H1 (cell line): ENCODE data around the gene CASKIN2. TPM values are rescaled to one million over a fixed set of nuclear protein-coding genes. Genes with fewer than 3 reads are reported as not detected.

ENCODE experiments used
- CTCF ChIA-PET: fragments of 300-600 bp; sonication (Branson Sonifier 250); formaldehyde crosslinking; loops from one replicate; lab custom pipeline; 2021; ENCODE audit not compliant: partially characterized antibody; lab: Charles Lee
- POLR2A ChIA-PET: fragments of 300-600 bp; sonication (Branson Sonifier 250); formaldehyde crosslinking; loops from one replicate; lab custom pipeline; 2021; ENCODE audit warnings: inconsistent platforms; ENCODE audit not compliant: partially characterized antibody; lab: Charles Lee
- DNase-seq, 2 experiments: peaks; one replicate each; pipeline versions ENCODE4 v3.0.0 to v3.0.0-alpha.2; 2010 to 2022; ENCODE audit warnings: low spot score in 2 of 2, low read depth in 1 of 2, mixed read lengths in 1 of 2
- FAIRE-seq: peaks from 2 replicates; lab custom pipeline; 2011; peaks lifted over from hg19 to GRCh38; lab: Jason Lieb, UNC
- H2AFZ ChIP-seq: 2 replicates; pipeline ENCODE4 v1.8.1; 2012; ENCODE audit warnings: low read length, inconsistent platforms
- H2AK5ac ChIP-seq: 2 replicates; pipeline ENCODE4 v1.6.1; 2013; ENCODE audit warnings: low read depth, low read length
- H2BK120ac ChIP-seq: replicated peaks from 2 replicates; pipeline ENCODE3; 2013; ENCODE audit warnings: low read depth, low read length, inconsistent platforms
- H2BK12ac ChIP-seq: 2 replicates; pipeline ENCODE4 v1.6.1; 2013; ENCODE audit warnings: low read depth, low read length
- H2BK15ac ChIP-seq: 2 replicates; pipeline ENCODE4 v1.6.1; 2013; ENCODE audit warnings: low read length
- H2BK20ac ChIP-seq: 2 replicates; pipeline ENCODE4 v1.6.1; 2013; ENCODE audit warnings: low read length
- H2BK5ac ChIP-seq: 2 replicates; pipeline ENCODE4 v1.6.1; 2013; ENCODE audit warnings: low read depth, low read length
- H3K14ac ChIP-seq: 2 replicates; pipeline ENCODE4 v1.6.1; 2013; ENCODE audit warnings: inconsistent platforms; ENCODE audit not compliant: insufficient read length
- H3K18ac ChIP-seq: 2 replicates; pipeline ENCODE4 v1.6.1; 2013; ENCODE audit warnings: low read length; ENCODE audit errors: extremely low read depth
- H3K23ac ChIP-seq: 2 replicates; pipeline ENCODE4 v1.6.1; 2013; ENCODE audit warnings: inconsistent platforms; ENCODE audit not compliant: insufficient read length
- H3K23me2 ChIP-seq: 2 replicates; pipeline ENCODE4 v1.6.1; 2013; ENCODE audit warnings: low read depth, low read length
- H3K27ac ChIP-seq: 2 replicates; pipeline ENCODE4 v1.6.1; 2011; ENCODE audit warnings: low read depth, low read length, inconsistent platforms
- H3K27me3 ChIP-seq, 4 experiments: replicated peaks in 1 of 4; 1 replicate in 1 of 4; 2 replicates in 3 of 4; pipeline versions ENCODE4 v1.6.1 to v1.8.1; 2011 to 2013; ENCODE audit warnings: low read length in 3 of 4, mild to moderate bottlenecking in 3 of 4, inconsistent platforms in 2 of 4, mixed read lengths in 2 of 4, moderate library complexity in 1 of 4; ENCODE audit not compliant: control insufficient read depth in 3 of 4, insufficient read depth in 3 of 4; ENCODE audit errors: extremely low read depth in 1 of 4
- H3K36me3 ChIP-seq, 4 experiments: 2 replicates each; pipeline versions ENCODE4 v1.6.1 to v1.8.1; 2011 to 2013; ENCODE audit warnings: mild to moderate bottlenecking in 4 of 4, low read length in 3 of 4, moderate library complexity in 2 of 4, control low read depth in 1 of 4, inconsistent platforms in 1 of 4; ENCODE audit not compliant: insufficient read depth in 4 of 4, control insufficient read depth in 2 of 4
- H3K4ac ChIP-seq: replicated peaks from 2 replicates; pipeline ENCODE3; 2013; ENCODE audit warnings: low read length, low read depth, mixed read lengths, inconsistent platforms; ENCODE audit not compliant: insufficient read length
- H3K4me1 ChIP-seq, 4 experiments: replicated peaks in 1 of 4; 1 replicate in 1 of 4; 2 replicates in 3 of 4; pipeline versions ENCODE4 v1.6.1 to v1.8.1; 2011 to 2013; ENCODE audit warnings: low read length in 3 of 4, inconsistent platforms in 2 of 4, mixed read lengths in 1 of 4; ENCODE audit not compliant: insufficient read depth in 4 of 4, control insufficient read depth in 3 of 4
- H3K4me2 ChIP-seq, 2 experiments: 2 replicates each; pipeline versions ENCODE4 v1.6.1 to v1.8.1; 2011 to 2013; ENCODE audit warnings: low read depth in 2 of 2, low read length in 2 of 2, control low read depth in 1 of 2, inconsistent platforms in 1 of 2, mild to moderate bottlenecking in 1 of 2; ENCODE audit not compliant: insufficient read depth in 1 of 2
- H3K4me3 ChIP-seq, 4 experiments: fragments of 200-600, 300-600 bp in 1 of 4; sonication (generic), shearing (Covaris generic), sonication (Bioruptor Twin) in 1 of 4; 2 replicates each; pipeline versions ENCODE4 v1.5.1 to v1.8.1; 2011 to 2016; ENCODE audit warnings: low read length in 4 of 4, low read depth in 3 of 4, control low read depth in 2 of 4, inconsistent platforms in 2 of 4, mild to moderate bottlenecking in 2 of 4, mixed read lengths in 1 of 4, moderate library complexity in 1 of 4; ENCODE audit not compliant: insufficient read depth in 2 of 4; ENCODE audit errors: extremely low read depth in 1 of 4
- H3K56ac ChIP-seq: replicated peaks from 2 replicates; pipeline ENCODE3; 2013; ENCODE audit warnings: low read depth, mild to moderate bottlenecking, mixed read lengths, low read length, inconsistent platforms; ENCODE audit not compliant: insufficient read length
- H3K79me1 ChIP-seq: 2 replicates; pipeline ENCODE4 v1.6.1; 2013; ENCODE audit warnings: low read depth, low read length, control low read depth
- H3K79me2 ChIP-seq, 2 experiments: 2 replicates each; pipeline versions ENCODE4 v1.6.1 to v1.8.1; 2012 to 2013; ENCODE audit warnings: low read length in 2 of 2, mild to moderate bottlenecking in 2 of 2, inconsistent platforms in 1 of 2; ENCODE audit not compliant: insufficient read depth in 2 of 2, control insufficient read depth in 1 of 2
- H3K9ac ChIP-seq, 4 experiments: replicated peaks in 1 of 4; 1 replicate in 1 of 4; 2 replicates in 3 of 4; pipeline versions ENCODE4 v1.6.1 to v1.8.1; 2011 to 2013; ENCODE audit warnings: low read depth in 3 of 4, low read length in 3 of 4, control low read depth in 2 of 4, mild to moderate bottlenecking in 2 of 4, moderate library complexity in 2 of 4, inconsistent platforms in 1 of 4; ENCODE audit errors: extremely low read depth in 1 of 4
- H3K9me3 ChIP-seq, 2 experiments: 2 replicates each; pipeline versions ENCODE4 v1.6.1 to v1.8.1; 2012 to 2013; ENCODE audit warnings: mild to moderate bottlenecking in 2 of 2, moderate library complexity in 2 of 2, control low read depth in 1 of 2, inconsistent platforms in 1 of 2, low read depth in 1 of 2, low read length in 1 of 2, mixed read lengths in 1 of 2; ENCODE audit not compliant: insufficient read depth in 2 of 2
- H4K20me1 ChIP-seq, 2 experiments: replicated peaks in 1 of 2; 2 replicates each; pipeline versions ENCODE3 to v1.8.1; 2011 to 2013; ENCODE audit warnings: inconsistent platforms in 2 of 2, low read length in 2 of 2, mild to moderate bottlenecking in 1 of 2; ENCODE audit not compliant: insufficient read depth in 2 of 2, control insufficient read depth in 1 of 2
- H4K5ac ChIP-seq: 2 replicates; pipeline ENCODE4 v1.6.1; 2013; ENCODE audit warnings: low read length, low read depth, mixed read lengths, inconsistent platforms; ENCODE audit not compliant: insufficient read length
- H4K8ac ChIP-seq: 2 replicates; pipeline ENCODE4 v1.8.0; 2013; ENCODE audit warnings: mild to moderate bottlenecking, moderate library complexity, low read length, inconsistent platforms; ENCODE audit not compliant: insufficient read depth; ENCODE audit errors: extremely low read depth
- H4K91ac ChIP-seq: replicated peaks from 2 replicates; pipeline ENCODE3; 2013; ENCODE audit warnings: low read length, mixed read lengths, inconsistent platforms; ENCODE audit not compliant: insufficient read length
- BRCA1 ChIP-seq: IDR thresholded peaks from 2 replicates; pipeline ENCODE4 v1.6.1; 2012; ENCODE audit warnings: low read depth, low read length, improper control_type of control experiment
- CTBP2 ChIP-seq: IDR thresholded peaks from 2 replicates; pipeline ENCODE4 v1.7.0; 2011; ENCODE audit warnings: borderline replicate concordance, mild to moderate bottlenecking, moderate library complexity, mixed read lengths, low read length; ENCODE audit not compliant: insufficient read depth, insufficient read length
- GTF2F1 ChIP-seq: IDR thresholded peaks from 2 replicates; pipeline ENCODE4 v1.6.1; 2012; ENCODE audit warnings: low read depth, low read length, improper control_type of control experiment, borderline replicate concordance
- MAX ChIP-seq: IDR thresholded peaks from 2 replicates; pipeline ENCODE4 v1.6.1; 2012; ENCODE audit warnings: inconsistent platforms
- NANOG ChIP-seq: IDR thresholded peaks from 2 replicates; pipeline ENCODE4 v1.6.1; 2011; ENCODE audit warnings: low read length, low read depth, mild to moderate bottlenecking, inconsistent platforms; ENCODE audit not compliant: insufficient read depth, poor library complexity, severe bottlenecking
- RAD21 ChIP-seq, 2 experiments: IDR thresholded peaks in 1 of 2; conservative IDR thresholded peaks in 1 of 2; 2 replicates each; pipeline ENCODE4 v1.6.1; 2011; ENCODE audit warnings: low read depth in 2 of 2, low read length in 2 of 2, improper control_type of control experiment in 1 of 2, inconsistent platforms in 1 of 2, mild to moderate bottlenecking in 1 of 2, moderate library complexity in 1 of 2
- RBBP5 ChIP-seq: IDR thresholded peaks from 2 replicates; pipeline ENCODE4 v1.7.1; 2012; ENCODE audit warnings: low read depth, mild to moderate bottlenecking, inconsistent platforms, low read length, moderate library complexity, borderline replicate concordance
- SIN3A ChIP-seq, 2 experiments: IDR thresholded peaks in 1 of 2; conservative IDR thresholded peaks in 1 of 2; 2 replicates each; pipeline ENCODE4 v1.6.1; 2011 to 2012; ENCODE audit warnings: low read length in 2 of 2, improper control_type of control experiment in 1 of 2, low read depth in 1 of 2, mild to moderate bottlenecking in 1 of 2
- WGBS, 2 experiments: shearing (Covaris generic) in 1 of 2; methylation state at CpG; one replicate each; pipeline versions ENCODE4 v1.1.6 to v1.1.7; 2013 to 2015; ENCODE audit warnings: low lambda C conversion rate in 2 of 2, mixed read lengths in 2 of 2, inconsistent platforms in 1 of 2, low coverage in 1 of 2, missing lambda C conversion rate in 1 of 2; ENCODE audit not compliant: insufficient replicate concordance in 2 of 2, insufficient coverage in 1 of 2, insufficient read length in 1 of 2; ENCODE audit errors: extremely low coverage in 1 of 2, missing lambda C conversion rate in 1 of 2; 5-methylcytosine and 5-hydroxymethylcytosine counted together
- polyA plus RNA-seq, 7 experiments: library from polyadenylated mRNA; depleted of rRNA in 3 of 7; stranded (reverse) in 5 of 7; unstranded in 2 of 7; fragments of >200 nt in 5 of 7; fragments of 200-250 nt in 2 of 7; gene quantifications; 1 replicate in 5 of 7; 2 replicates in 1 of 7; 4 replicates in 1 of 7; pipeline versions ENCODE4 v1.2.1 to v1.2.3, GENCODE V29; 2011 to 2013; ENCODE audit warnings: missing spikeins in 2 of 7, mixed read lengths in 2 of 7
- total RNA-seq: library from RNA; stranded (reverse); fragmentation: NEBNext Ultra II Directional; extraction: Animal tissue kit (Norgen Biotek cat#: 25700); gene quantifications from 2 replicates; pipeline ENCODE4 v1.2.1, GENCODE V29; 2021
- TF ChIP-seq, protein P1 (sequence below), 3 experiments: IDR thresholded peaks; 1 replicate in 2 of 3; 2 replicates in 1 of 3; pipeline versions ENCODE4 v1.5.1 to v1.6.1; 2011; ENCODE audit warnings: low read length in 3 of 3, mild to moderate bottlenecking in 3 of 3, inconsistent platforms in 2 of 3, low read depth in 1 of 3, moderate library complexity in 1 of 3; ENCODE audit not compliant: insufficient read depth in 1 of 3; ENCODE audit errors: control extremely low read depth in 1 of 3

The CASKIN2 gene
- total and polyA plus RNA-seq, 2 of the 8 experiments (the other 6 are each of a cell fraction or from before 2014, with no cell fraction given) = 6.7 to 32.3 TPM

DNA sequence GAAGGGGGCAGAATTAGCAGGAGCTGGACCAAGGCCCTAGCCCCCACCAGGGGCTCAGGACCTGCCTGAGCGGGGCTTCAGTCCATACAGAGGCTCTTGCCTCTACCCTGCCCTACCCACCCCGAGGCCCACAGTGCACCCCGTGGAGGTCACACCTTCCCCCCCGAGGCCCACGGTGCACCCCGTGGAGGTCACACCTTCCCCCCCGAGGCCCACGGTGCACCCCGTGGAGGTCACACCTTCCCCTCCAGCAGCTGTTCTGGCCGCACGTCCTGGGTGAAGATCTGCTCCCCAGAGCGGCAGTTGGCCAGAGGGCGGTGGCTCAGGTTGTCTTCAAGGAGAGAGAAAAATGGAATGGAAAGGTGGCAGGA, 11.4 kb downstream of the CASKIN2 start:
- H3K4me3 ChIP-seq = no peak overlapping the region
- H4K5ac ChIP-seq = no peak overlapping the region
- no peak overlapping the region for H3K23ac ChIP-seq
- no peak overlapping the region for H3K9ac ChIP-seq
- H3K4me2 ChIP-seq = no peak overlapping the region
- no peak overlapping the region for H2BK20ac ChIP-seq
- H3K79me1 ChIP-seq = no peaks in the 10 kb centered on the region
- H2BK5ac ChIP-seq = no peak overlapping the region
- H4K8ac ChIP-seq = no peak overlapping the region
- H2AK5ac ChIP-seq = no peak overlapping the region
- H3K14ac ChIP-seq = no peak overlapping the region
- WGBS, 2 experiments = 80% methylated on average over 7 of the region's 13 CpGs; no CpG with 5 or more reads in 1 of the 2 experiments
- H2BK120ac ChIP-seq = no peak overlapping the region
- H3K27ac ChIP-seq = no peak overlapping the region
- H2AFZ ChIP-seq = no peak overlapping the region
- peaks cover 0 to 2% (median 0%) of the 10 kb centered on the region in 4 experiments; a peak in 1 of 7 replicates for H3K4me1 ChIP-seq
- ChIA-PET POLR2A (interaction anchor here (0.5 to 2.1 kb wide), 8 partner anchors 10 to 92 kb away, joined by 3 to 8 read pairs (median 4); partner anchors contain the start of gene TSEN54), CTCF (interaction anchor here (0.7 to 8.2 kb wide), 20 partner anchors 9 to 1023 kb away, joined by 3 to 67 read pairs (median 5); partner anchors contain the start of genes TMEM94 and TSEN54)
- peaks cover 2 to 14% (median 10%) of the 10 kb centered on the region in 4 experiments; a peak in 6 of 8 replicates for H3K36me3 ChIP-seq
- no peak overlapping the region for H3K4ac ChIP-seq
- H3K56ac ChIP-seq = no peak overlapping the region
- H3K18ac ChIP-seq = no peak overlapping the region
- no peak overlapping the region for H2BK15ac ChIP-seq
- peaks cover 2 to 17% of the 10 kb centered on the region in 2 experiments for H4K20me1 ChIP-seq
- no peaks in the 10 kb centered on the region for H3K23me2 ChIP-seq
- DNase-seq = no peak
- no peaks in the 10 kb centered on the region for H3K9me3 ChIP-seq
- no peak overlapping the region for H4K91ac ChIP-seq
- H2BK12ac ChIP-seq = no peak overlapping the region
- no peaks in the 10 kb centered on the region for H3K79me2 ChIP-seq
- no peak for FAIRE-seq
- no peaks in the 10 kb centered on the region for H3K27me3 ChIP-seq
- TF ChIP-seq RAD21 (IDR thresholded peaks at IDR 0.05 in 1 of 2, conservative IDR thresholded peaks at IDR 0.05 in 1 of 2; ENCODE audit: low read depth in 2 of 2, low read length in 2 of 2) (no peak), SIN3A (conservative IDR thresholded peaks at IDR 0.05 in 1 of 2, IDR thresholded peaks at IDR 0.05 in 1 of 2; ENCODE audit: low read depth in 1 of 2, low read length in 2 of 2) (no peak), CTBP2 (no peak), GTF2F1 (no peak), RBBP5 (no peak), MAX (no peak), NANOG (no peak), BRCA1 (no peak)
- TF ChIP-seq, protein P1, sequence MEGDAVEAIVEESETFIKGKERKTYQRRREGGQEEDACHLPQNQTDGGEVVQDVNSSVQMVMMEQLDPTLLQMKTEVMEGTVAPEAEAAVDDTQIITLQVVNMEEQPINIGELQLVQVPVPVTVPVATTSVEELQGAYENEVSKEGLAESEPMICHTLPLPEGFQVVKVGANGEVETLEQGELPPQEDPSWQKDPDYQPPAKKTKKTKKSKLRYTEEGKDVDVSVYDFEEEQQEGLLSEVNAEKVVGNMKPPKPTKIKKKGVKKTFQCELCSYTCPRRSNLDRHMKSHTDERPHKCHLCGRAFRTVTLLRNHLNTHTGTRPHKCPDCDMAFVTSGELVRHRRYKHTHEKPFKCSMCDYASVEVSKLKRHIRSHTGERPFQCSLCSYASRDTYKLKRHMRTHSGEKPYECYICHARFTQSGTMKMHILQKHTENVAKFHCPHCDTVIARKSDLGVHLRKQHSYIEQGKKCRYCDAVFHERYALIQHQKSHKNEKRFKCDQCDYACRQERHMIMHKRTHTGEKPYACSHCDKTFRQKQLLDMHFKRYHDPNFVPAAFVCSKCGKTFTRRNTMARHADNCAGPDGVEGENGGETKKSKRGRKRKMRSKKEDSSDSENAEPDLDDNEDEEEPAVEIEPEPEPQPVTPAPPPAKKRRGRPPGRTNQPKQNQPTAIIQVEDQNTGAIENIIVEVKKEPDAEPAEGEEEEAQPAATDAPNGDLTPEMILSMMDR (IDR thresholded peaks at IDR 0.05; ENCODE audit: control extremely low read depth in 1 of 3, insufficient read depth in 1 of 3, low read depth in 1 of 3, low read length in 3 of 3) = no peak
